Trophoblast cell (in vitro differentiated cells and primary cell): ENCODE data around the gene NUTM1.
A peak's percentile ranks its signal among the peaks of the same experiment; 100 is the strongest.

Experiments
- DNase-seq, 2 donors: peaks; one replicate each; pipeline ENCODE4 v3.0.0-alpha.2; 2016
- H2AFZ ChIP-seq: 2 replicates; pipeline ENCODE4 v1.6.1; 2013; ENCODE audit warnings: low read length, moderate library complexity, mild to moderate bottlenecking; ENCODE audit not compliant: insufficient read depth, poor library complexity
- H2AK5ac ChIP-seq: 2 replicates; pipeline ENCODE4 v1.6.1; 2013; ENCODE audit warnings: mild to moderate bottlenecking, low read length
- H2BK120ac ChIP-seq: 2 replicates; pipeline ENCODE4 v1.6.1; 2013; ENCODE audit warnings: low read length, mild to moderate bottlenecking, moderate library complexity; ENCODE audit not compliant: insufficient read depth, poor library complexity
- H2BK12ac ChIP-seq: 2 replicates; pipeline ENCODE4 v1.6.1; 2013; ENCODE audit warnings: mild to moderate bottlenecking, low read length, moderate library complexity
- H2BK5ac ChIP-seq: 2 replicates; pipeline ENCODE4 v1.6.1; 2013; ENCODE audit warnings: low read length, low read depth, moderate library complexity, mild to moderate bottlenecking; ENCODE audit not compliant: poor library complexity
- H3K14ac ChIP-seq: 2 replicates; pipeline ENCODE4 v1.6.1; 2013; ENCODE audit warnings: mild to moderate bottlenecking, low read length
- H3K18ac ChIP-seq: 2 replicates; pipeline ENCODE4 v1.6.1; 2013; ENCODE audit warnings: mild to moderate bottlenecking, low read length
- H3K23ac ChIP-seq: 2 replicates; pipeline ENCODE4 v1.6.1; 2013; ENCODE audit warnings: low read length
- H3K27ac ChIP-seq: 2 replicates; pipeline ENCODE4 v1.5.1; 2013; ENCODE audit warnings: low read depth, mild to moderate bottlenecking, inconsistent platforms, low read length, moderate library complexity
- H3K27me3 ChIP-seq: 2 replicates; pipeline ENCODE4 v1.6.1; 2013; ENCODE audit warnings: inconsistent platforms, mild to moderate bottlenecking, low read length, moderate library complexity; ENCODE audit not compliant: insufficient read depth
- H3K36me3 ChIP-seq, 2 experiments: 1 replicate in 1 of 2; 2 replicates in 1 of 2; pipeline ENCODE4 v1.6.1; 2013; ENCODE audit warnings: low read length in 2 of 2, mild to moderate bottlenecking in 2 of 2, moderate library complexity in 1 of 2; ENCODE audit not compliant: insufficient read depth in 2 of 2, control insufficient read depth in 1 of 2
- H3K4ac ChIP-seq: 2 replicates; pipeline ENCODE4 v1.6.1; 2013; ENCODE audit warnings: low read depth, mild to moderate bottlenecking, low read length, moderate library complexity
- H3K4me1 ChIP-seq, 2 experiments: 1 replicate in 1 of 2; 2 replicates in 1 of 2; pipeline ENCODE4 v1.6.1; 2013; ENCODE audit warnings: low read length in 2 of 2, mild to moderate bottlenecking in 2 of 2, moderate library complexity in 1 of 2; ENCODE audit not compliant: insufficient read depth in 2 of 2, control insufficient read depth in 1 of 2
- H3K4me2 ChIP-seq: 2 replicates; pipeline ENCODE4 v1.6.1; 2013; ENCODE audit warnings: inconsistent platforms, mild to moderate bottlenecking, low read length, moderate library complexity
- H3K4me3 ChIP-seq: 2 replicates; pipeline ENCODE4 v1.5.1; 2013; ENCODE audit warnings: mild to moderate bottlenecking, low read depth, low read length, inconsistent platforms
- H3K79me1 ChIP-seq: one replicate; pipeline ENCODE4 v1.6.1; 2013; ENCODE audit warnings: low read length
- H3K79me2 ChIP-seq: 2 replicates; pipeline ENCODE4 v1.6.1; 2013; ENCODE audit warnings: low read length, mild to moderate bottlenecking; ENCODE audit not compliant: control insufficient read depth, insufficient read depth, poor library complexity
- H3K9ac ChIP-seq: 2 replicates; pipeline ENCODE4 v1.6.1; 2013; ENCODE audit warnings: mild to moderate bottlenecking, low read length
- H3K9me3 ChIP-seq: 2 replicates; pipeline ENCODE4 v1.6.1; 2013; ENCODE audit warnings: low read depth, mild to moderate bottlenecking, control low read depth, inconsistent platforms, low read length; ENCODE audit not compliant: insufficient read depth
- H4K12ac ChIP-seq: 2 replicates; pipeline ENCODE4 v1.6.1; 2013; ENCODE audit warnings: low read depth, mild to moderate bottlenecking, low read length, moderate library complexity
- H4K8ac ChIP-seq: 2 replicates; pipeline ENCODE4 v1.6.1; 2013; ENCODE audit warnings: low read depth, mild to moderate bottlenecking, low read length, moderate library complexity
- H4K91ac ChIP-seq: one replicate; pipeline ENCODE4 v1.6.1; 2013; ENCODE audit warnings: low read depth, mild to moderate bottlenecking, low read length, moderate library complexity
- WGBS: extraction: QIAGEN DNeasy Blood & Tissue Kit; methylation state at CpG from one replicate; pipeline ENCODE4 v1.1.7; 2013; ENCODE audit warnings: missing lambda C conversion rate; ENCODE audit not compliant: insufficient read length, insufficient coverage; ENCODE audit errors: extremely low coverage; 5-methylcytosine and 5-hydroxymethylcytosine counted together

NUTM1 gene

GRCh38 chr15:34330279-34330678, 12.8 kb upstream of the NUTM1 start:
- H3K79me2 ChIP-seq, result no peaks in the 10 kb centered on the region
- H2BK5ac ChIP-seq, result no peak overlapping the region
- no peak overlapping the region for H3K4ac ChIP-seq
- no peak overlapping the region for H2BK12ac ChIP-seq
- no peaks in the 10 kb centered on the region for H3K9me3 ChIP-seq
- H3K4me2 ChIP-seq, result no peak overlapping the region
- H3K14ac ChIP-seq, result no peak overlapping the region
- no peak overlapping the region for H4K8ac ChIP-seq
- no peaks in the 10 kb centered on the region for H3K79me1 ChIP-seq
- H3K36me3 ChIP-seq, result no peaks in the 10 kb centered on the region
- no peaks in the 10 kb centered on the region for H3K4me1 ChIP-seq
- no CpG with 5 or more reads among the region's 5 CpGs for WGBS
- H3K27me3 ChIP-seq, result no peaks in the 10 kb centered on the region
- no peak overlapping the region for H2AK5ac ChIP-seq
- no peak overlapping the region for H3K4me3 ChIP-seq
- no peak overlapping the region for H2BK120ac ChIP-seq
- H3K27ac ChIP-seq, result no peak overlapping the region
- no peak for DNase-seq
- H4K91ac ChIP-seq, result no peak overlapping the region
- H3K9ac ChIP-seq, result no peak overlapping the region
- no peak overlapping the region for H3K23ac ChIP-seq
- H4K12ac ChIP-seq, result no peak overlapping the region
- no peak overlapping the region for H2AFZ ChIP-seq
- H3K18ac ChIP-seq, result no peak overlapping the region

- WGBS, result 90% methylated on average over 1 of the region's 2 CpGs
- peaks cover 2% of the 10 kb centered on the region for H3K9me3 ChIP-seq
- H3K27me3 ChIP-seq, result no peaks in the 10 kb centered on the region
- no peaks in the 10 kb centered on the region for H3K36me3 ChIP-seq
- no peaks in the 10 kb centered on the region for H3K79me1 ChIP-seq
- H3K4me1 ChIP-seq, result peaks cover 0 to under 1% of the 10 kb centered on the region in 2 experiments
- no peak overlapping the region for H3K4me2 ChIP-seq
- H4K12ac ChIP-seq, result no peak overlapping the region
- no peak overlapping the region for H3K4me3 ChIP-seq
- no peak overlapping the region for H3K4ac ChIP-seq
- H3K14ac ChIP-seq, result no peak overlapping the region
- H2BK5ac ChIP-seq, result no peak overlapping the region
- H2AK5ac ChIP-seq, result no peak overlapping the region
- H3K23ac ChIP-seq, result no peak overlapping the region
- H2BK12ac ChIP-seq, result no peak overlapping the region
- H3K9ac ChIP-seq, result no peak overlapping the region
- H2AFZ ChIP-seq, result no peak overlapping the region
- no peak overlapping the region for H4K8ac ChIP-seq
- H3K27ac ChIP-seq, result no peak overlapping the region
- H4K91ac ChIP-seq, result no peak overlapping the region
- no peak for DNase-seq
- no peak overlapping the region for H2BK120ac ChIP-seq
- H3K18ac ChIP-seq, result no peak overlapping the region
- H3K79me2 ChIP-seq, result no peaks in the 10 kb centered on the region
Measured at GRCh38 chr15:34331809-34332208, 11.3 kb upstream of the NUTM1 start.

GRCh38 chr15:34332553-34333120, 10.5 kb upstream of the NUTM1 start:
- H3K36me3 ChIP-seq, result no peaks in the 10 kb centered on the region
- H2BK5ac ChIP-seq, result no peak overlapping the region
- DNase-seq, result no peak
- no peak overlapping the region for H2BK12ac ChIP-seq
- H2AK5ac ChIP-seq, result no peak overlapping the region
- H3K23ac ChIP-seq, result no peak overlapping the region
- peaks cover 2% of the 10 kb centered on the region for H3K9me3 ChIP-seq
- H4K8ac ChIP-seq, result no peak overlapping the region
- H2BK120ac ChIP-seq, result no peak overlapping the region
- no peak overlapping the region for H3K4ac ChIP-seq
- H3K18ac ChIP-seq, result no peak overlapping the region
- no peak overlapping the region for H2AFZ ChIP-seq
- no CpG with 5 or more reads among the region's 6 CpGs for WGBS
- H3K79me1 ChIP-seq, result peaks cover under 1% of the 10 kb centered on the region
- H3K4me3 ChIP-seq, result no peak overlapping the region
- H3K79me2 ChIP-seq, result no peaks in the 10 kb centered on the region
- H3K4me1 ChIP-seq, result peaks cover 0 to 6% of the 10 kb centered on the region in 2 experiments
- no peak overlapping the region for H3K9ac ChIP-seq
- no peak overlapping the region for H4K12ac ChIP-seq
- H3K27ac ChIP-seq, result no peak overlapping the region
- H3K4me2 ChIP-seq, result no peak overlapping the region
- no peaks in the 10 kb centered on the region for H3K27me3 ChIP-seq
- no peak overlapping the region for H4K91ac ChIP-seq
- H3K14ac ChIP-seq, result no peak overlapping the region

- WGBS, result no CpG with 5 or more reads among the region's 4 CpGs
- no peak overlapping the region for H4K12ac ChIP-seq
Measured at GRCh38 chr15:34334672-34335071, 8.4 kb upstream of the NUTM1 start.

More at GRCh38 chr15:34334672-34335071, 8.4 kb upstream of the NUTM1 start:
- no peak overlapping the region for H3K18ac ChIP-seq
- no peaks in the 10 kb centered on the region for H3K79me2 ChIP-seq
- H3K27me3 ChIP-seq, result no peaks in the 10 kb centered on the region
- no peak overlapping the region for H4K8ac ChIP-seq
- no peak overlapping the region for H3K23ac ChIP-seq
- no peak overlapping the region for H2AFZ ChIP-seq
- peaks cover 2% of the 10 kb centered on the region for H3K9me3 ChIP-seq
- no peak overlapping the region for H3K4me3 ChIP-seq
- H4K91ac ChIP-seq, result no peak overlapping the region
- no peak overlapping the region for H2AK5ac ChIP-seq
- H2BK12ac ChIP-seq, result no peak overlapping the region
- no peak overlapping the region for H2BK5ac ChIP-seq
- H3K4me1 ChIP-seq, result peaks cover 0 to 6% of the 10 kb centered on the region in 2 experiments
- no peak overlapping the region for H3K4ac ChIP-seq
- H3K36me3 ChIP-seq, result no peaks in the 10 kb centered on the region
- no peak overlapping the region for H3K27ac ChIP-seq
- H2BK120ac ChIP-seq, result no peak overlapping the region
- peak in 1 of 2 donors; percentile 55 for DNase-seq
- peaks cover 2% of the 10 kb centered on the region for H3K79me1 ChIP-seq
- H3K4me2 ChIP-seq, result no peak overlapping the region
- H3K9ac ChIP-seq, result no peak overlapping the region
- H3K14ac ChIP-seq, result no peak overlapping the region
